Heart left ventricle (tissue), 16 donors: ENCODE data around the gene FBLN2. TPM values are rescaled to one million over a fixed set of nuclear protein-coding genes. Genes with fewer than 3 reads are reported as not detected.
A peak's percentile ranks its signal among the peaks of the same experiment; 100 is the strongest.

ENCODE experiments used
- ATAC-seq, 4 donors: fragments of 200-7000 bp; cut with Tn5 transposase; one replicate each; pipeline ENCODE4 v1.9.1; 2020 to 2022; ENCODE audit warnings: moderate library complexity in 4 of 4, mild to moderate bottlenecking in 3 of 4, moderate number of reproducible peaks in 1 of 4
- DNase-seq, 5 donors: peaks; one replicate each; pipeline ENCODE4 v3.0.0-alpha.2; 2020
- H3K27ac ChIP-seq, 12 donors: fragments of 200-600 bp; sonication (generic) in 4 of 12; one replicate each; pipeline versions ENCODE4 v1.5.0 to v1.8.0; 2016 to 2022; ENCODE audit warnings: mild to moderate bottlenecking in 2 of 12
- H3K27me3 ChIP-seq, 9 donors: fragments of 200-600 bp; sonication (generic) in 2 of 9; one replicate each; pipeline versions ENCODE4 v1.5.1 to v1.8.0; 2016 to 2022; ENCODE audit warnings: mild to moderate bottlenecking in 3 of 9
- H3K36me3 ChIP-seq, 9 donors: fragments of 200-600 bp; sonication (generic) in 2 of 9; one replicate each; pipeline versions ENCODE4 v1.5.0 to v1.8.0; 2018 to 2022; ENCODE audit warnings: mild to moderate bottlenecking in 2 of 9
- H3K4me1 ChIP-seq, 12 donors: fragments of 200-600 bp; sonication (generic) in 4 of 12; one replicate each; pipeline versions ENCODE4 v1.5.0 to v1.8.0; 2016 to 2022; ENCODE audit warnings: mild to moderate bottlenecking in 3 of 12
- H3K4me3 ChIP-seq, 12 donors: fragments of 200-600 bp; sonication (generic) in 4 of 12; one replicate each; pipeline versions ENCODE4 v1.5.0 to v1.8.0; 2017 to 2022; ENCODE audit warnings: mild to moderate bottlenecking in 9 of 12, moderate library complexity in 4 of 12
- H3K9me3 ChIP-seq, 12 donors: fragments of 200-600 bp; sonication (generic) in 4 of 12; one replicate each; pipeline versions ENCODE4 v1.5.0 to v1.8.0; 2016 to 2022; ENCODE audit warnings: mild to moderate bottlenecking in 1 of 12
- CTCF ChIP-seq, 12 donors: fragments of 200-600 bp; sonication (generic) in 4 of 12; IDR thresholded peaks; one replicate each; pipeline versions ENCODE4 v1.5.0 to v1.8.0; 2018 to 2022; ENCODE audit warnings: antibody characterized with exemption in 12 of 12, mild to moderate bottlenecking in 5 of 12
- POLR2A ChIP-seq, 2 donors: fragments of 450-650 bp; IDR thresholded peaks; one replicate each; pipeline ENCODE4 v1.6.1; 2017; ENCODE audit warnings: antibody characterized with exemption in 2 of 2, mild to moderate bottlenecking in 2 of 2, moderate library complexity in 2 of 2
- WGBS, 4 donors: extraction: QIAGEN DNeasy Blood & Tissue Kit in 2 of 4; methylation state at CpG; one replicate each; pipeline versions ENCODE4 v1.1.5 to v1.1.7; 2013 to 2018; 5-methylcytosine and 5-hydroxymethylcytosine counted together
- intact Hi-C, 10 donors: fragments of 100-400 bp; cut with DNase I; formaldehyde crosslinking; loops; one replicate each; pipeline versions ENCODE4 v1.11.1 to v1.14.2; 2022
- polyA plus RNA-seq, 2 donors: library from polyadenylated mRNA; stranded (reverse); fragments of 200-250 nt; gene quantifications; one replicate each; pipeline ENCODE4 v1.2.3, GENCODE V29; 2013
- total RNA-seq, 9 donors: library from RNA; depleted of rRNA in 2 of 9; stranded (reverse); fragments of >200 nt in 2 of 9; fragmentation: NEBNext Ultra II Directional in 3 of 9; extraction: Animal tissue kit (Norgen Biotek cat#: 25700) in 3 of 9; gene quantifications; one replicate each; pipeline versions ENCODE4 v1.1.0 to v1.2.4, GENCODE V29; 2016 to 2023
- donor health status: ischemic (EF 13 %, LVEDD 7.1; RV severe dilation, severe dysfunction).
- donor health status: healthy with polysubstance abuse.
- donor health status: DM: no; HTN: yes; CAD: no.
- donor health status: DM: no; HTN: no; CAD: no.
- donor health status: ischemic (EF 25% LVEDD 6.9; RV normal size, moderate dysfunction).
- donor health status: ischemic (EF 25% LVEDD 5.7; RV mildly dilated, moderate dysfunction).
- donor health status: healthy.
- donor health status: DM: yes; HTN: yes; CAD: no.
- donor health status: ischemic (EF 35%, LVEDD 5.7; RV mildly dilated, moderate dysfunction).
- donor health status: nonischemic (EF 11% LVEDD 7.7; RV severe dilation, severe dysfunction).
- donor health status: DM: yes; HTN: yes; CAD: no.
- donor health status: PGD.
- donor health status: ischemic (EF 29% LVEDD 5.4; RV normal size, mild dysfunction).
- donor health status: nonischemic (EF 23%, LVEDD 6.1; RV moderate dilation, normal function).

FBLN2 gene
- total and polyA plus RNA-seq, 11 donors, result 16.5 to 118 (median 42.7) TPM

GRCh38 chr3:13555753-13556152, 6.8 kb downstream of the FBLN2 start:
- Histone ChIP-seq H3K27me3 (no peaks in the 10 kb centered on the region), H3K27ac (peak overlapping the region in 4 of 12 donors; percentile 24 to 60 (median 50)), H3K4me3 (no peak overlapping the region), H3K36me3 (no peaks in the 10 kb centered on the region), H3K9me3 (no peaks in the 10 kb centered on the region), H3K4me1 (peaks cover 0 to 71% (median 24%) of the 10 kb centered on the region in 12 donors)
- DNase-seq (peak in 1 of 5 donors; percentile 51), ATAC-seq (no peak)
- TF ChIP-seq CTCF (IDR thresholded peaks at IDR 0.05) (no peak), POLR2A (IDR thresholded peaks at IDR 0.05) (no peak)
- WGBS, 4 donors, result 68 to 80% (median 74%) methylated on average over 11 of the region's 11 CpGs
- intact Hi-C loops, result no loop called here

DNA sequence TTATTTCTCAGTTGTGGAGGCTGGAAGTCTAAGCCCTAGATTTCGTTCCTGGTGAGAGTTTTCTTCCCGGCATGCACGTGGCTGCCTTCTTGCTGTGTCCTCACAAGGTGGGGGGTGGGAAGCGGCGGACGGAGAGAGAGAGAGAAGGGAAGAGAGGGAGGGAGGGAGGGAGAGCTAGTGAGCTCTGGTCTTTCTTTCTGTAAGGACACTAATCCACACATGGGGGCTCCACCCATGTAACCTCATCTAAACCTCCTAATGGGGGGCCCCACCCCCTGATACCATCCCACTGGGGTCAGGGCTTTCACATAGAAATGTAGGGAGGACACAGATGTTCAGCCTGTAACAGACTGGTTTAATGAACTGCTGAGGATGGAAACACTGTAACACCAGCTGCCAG, 7.3 kb downstream of the FBLN2 start:
- peak in 2 of 4 donors; percentile 6 to 16 for ATAC-seq
- Histone ChIP-seq H3K4me1 (peaks cover 0 to 71% (median 24%) of the 10 kb centered on the region in 12 donors), H3K36me3 (no peaks in the 10 kb centered on the region), H3K9me3 (no peaks in the 10 kb centered on the region), H3K27ac (peak overlapping the region in 4 of 12 donors; percentile 24 to 60 (median 50)), H3K4me3 (no peak overlapping the region), H3K27me3 (no peaks in the 10 kb centered on the region)
- 51 to 75% (median 64%) methylated on average over 6 of the region's 6 CpGs for WGBS, 4 donors
- intact Hi-C loops, result no loop called here
- DNase-seq, result peak in 1 of 5 donors; percentile 19
- TF ChIP-seq POLR2A (IDR thresholded peaks at IDR 0.05) (no peak), CTCF (IDR thresholded peaks at IDR 0.05) (no peak)

DNA sequence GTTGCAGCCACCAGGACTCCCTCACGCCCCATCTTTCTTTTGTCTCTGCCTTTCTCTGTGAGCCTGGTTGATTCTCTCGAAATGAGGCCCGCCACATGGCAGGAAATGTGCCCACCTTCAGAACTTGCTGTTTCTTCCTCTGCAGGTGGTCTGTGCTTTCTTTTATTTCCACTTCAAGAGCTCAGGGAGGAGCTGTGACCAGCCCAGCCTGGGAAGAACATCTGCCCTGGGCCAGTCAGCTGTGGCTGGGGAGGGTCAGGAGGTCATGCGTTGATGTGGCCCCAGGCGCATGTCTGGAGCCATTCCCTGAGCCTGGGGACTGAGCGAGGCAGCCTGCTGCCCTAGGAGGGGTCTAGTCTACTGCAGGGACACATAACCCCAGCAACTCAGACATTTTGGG, 8.0 kb downstream of the FBLN2 start:
- TF ChIP-seq POLR2A (IDR thresholded peaks at IDR 0.05), result no peak
- TF ChIP-seq CTCF (IDR thresholded peaks at IDR 0.05), result no peak
- DNase-seq, result peak in 1 of 5 donors; percentile 31
- Histone ChIP-seq H3K27me3 (no peaks in the 10 kb centered on the region), H3K4me3 (no peak overlapping the region), H3K9me3 (no peaks in the 10 kb centered on the region), H3K27ac (peak overlapping the region in 2 of 12 donors; percentile 24 to 52), H3K4me1 (peaks cover 0 to 74% (median 24%) of the 10 kb centered on the region in 12 donors), H3K36me3 (no peaks in the 10 kb centered on the region)
- 89 to 92% (median 91%) methylated on average over 6 of the region's 6 CpGs for WGBS, 4 donors
- ATAC-seq, result no peak
- intact Hi-C loops, result no loop called here

- H3K27ac ChIP-seq, result peak overlapping the region in 2 of 12 donors; percentile 2 to 52
- intact Hi-C loops, result no loop called here
- H3K36me3 ChIP-seq, result no peaks in the 10 kb centered on the region
- no peaks in the 10 kb centered on the region for H3K27me3 ChIP-seq
- DNase-seq (peak in 1 of 5 donors; percentile 45), ATAC-seq (no peak)
- no peaks in the 10 kb centered on the region for H3K9me3 ChIP-seq
- peaks cover 0 to 74% (median 25%) of the 10 kb centered on the region in 12 donors for H3K4me1 ChIP-seq
- no peak overlapping the region for H3K4me3 ChIP-seq
- 76 to 82% (median 79%) methylated on average over 5 of the region's 5 CpGs for WGBS, 4 donors
- TF ChIP-seq CTCF (IDR thresholded peaks at IDR 0.05), result no peak
- TF ChIP-seq POLR2A (IDR thresholded peaks at IDR 0.05), result no peak
These were observed 8.5 kb downstream of the FBLN2 start for GRCh38 chr3:13557417-13557816.
